HFFc6 (cell line): ENCODE data around the gene CDC45. TPM values are rescaled to one million over a fixed set of nuclear protein-coding genes. Genes with fewer than 3 reads are reported as not detected.

Experiments
- DNase-seq: peaks from one replicate; pipeline ENCODE4 v3.0.0-alpha.2; 2018
- H3K27ac Mint-ChIP-seq: 2 replicates; pipeline ENCODE4 v1.8.0; 2020; ENCODE audit warnings: mild to moderate bottlenecking, mixed read lengths
- H3K27me3 Mint-ChIP-seq: 2 replicates; pipeline ENCODE4 v1.8.0; 2021; ENCODE audit warnings: mild to moderate bottlenecking, moderate library complexity, mixed read lengths; ENCODE audit not compliant: insufficient read depth
- H3K36me3 Mint-ChIP-seq: 2 replicates; pipeline ENCODE4 v1.8.0; 2021; ENCODE audit warnings: low read depth, mixed read lengths
- H3K4me1 Mint-ChIP-seq: 2 replicates; pipeline ENCODE4 v1.8.0; 2020; ENCODE audit warnings: low read depth, mixed read lengths
- H3K4me3 Mint-ChIP-seq: 2 replicates; pipeline ENCODE4 v1.8.0; 2020; ENCODE audit warnings: mild to moderate bottlenecking, moderate library complexity, mixed read lengths
- H3K9me3 Mint-ChIP-seq: 2 replicates; pipeline ENCODE4 v1.8.0; 2020; ENCODE audit warnings: mild to moderate bottlenecking, mixed read lengths
- CTCF ChIP-seq: fragments of 200-600 bp; sonication (generic); IDR thresholded peaks from 2 replicates; pipeline ENCODE4 v1.5.0; 2021; ENCODE audit warnings: antibody characterized with exemption, mild to moderate bottlenecking
- total RNA-seq, 6 experiments: library from RNA; stranded (reverse); fragmentation: NEBNext Ultra II Directional; extraction: Animal tissue kit (Norgen Biotek cat#: 25700); gene quantifications; 2 replicates in 1 of 6; 3 replicates in 5 of 6; pipeline ENCODE4 v1.2.3, GENCODE V29; 2021

The CDC45 gene
- total RNA-seq, 6 experiments from 2014 or later: 8.8 to 17.4 (median 16.2) TPM

- TF ChIP-seq CTCF: no peak
- peaks cover 14% of the 10 kb centered on the region for H3K27me3 Mint-ChIP-seq
- H3K4me1 Mint-ChIP-seq: no peaks in the 10 kb centered on the region
- H3K4me3 Mint-ChIP-seq: no peak overlapping the region
- H3K9me3 Mint-ChIP-seq: no peaks in the 10 kb centered on the region
- no peak for DNase-seq
- H3K27ac Mint-ChIP-seq: no peak overlapping the region
- H3K36me3 Mint-ChIP-seq: peaks cover 9% of the 10 kb centered on the region; the same call in 1 of the 2 replicates
Measured at GRCh38 chr22:19520007-19520406, 40.3 kb downstream of the CDC45 start.

- Mint-ChIP-seq H3K4me3 (no peak overlapping the region), H3K27ac (no peak overlapping the region), H3K27me3 (peaks cover 17% of the 10 kb centered on the region), H3K9me3 (no peaks in the 10 kb centered on the region), H3K36me3 (peaks cover 5% of the 10 kb centered on the region; the same call in 1 of the 2 replicates), H3K4me1 (no peaks in the 10 kb centered on the region)
- DNase-seq: no peak
- no peak for TF ChIP-seq CTCF
Measured at GRCh38 chr22:19520566-19521305, 41.0 kb downstream of the CDC45 start.

- no peak for TF ChIP-seq CTCF
- Mint-ChIP-seq H3K4me1 (peaks cover 3% of the 10 kb centered on the region), H3K27me3 (peaks cover 22% of the 10 kb centered on the region), H3K27ac (no peak overlapping the region), H3K4me3 (no peak overlapping the region), H3K9me3 (no peaks in the 10 kb centered on the region), H3K36me3 (0 out of 2 replicates have a peak, but pooled peaks cover 3% of the 10 kb centered on the region)
- no peak for DNase-seq
Measured at GRCh38 chr22:19522190-19522880, 42.6 kb downstream of the CDC45 start.

- Mint-ChIP-seq H3K4me1 (peaks cover 9% of the 10 kb centered on the region), H3K36me3 (no peaks in the 10 kb centered on the region), H3K4me3 (no peak overlapping the region; the same call in 1 of the 2 replicates), H3K27ac (no peak overlapping the region), H3K9me3 (no peaks in the 10 kb centered on the region), H3K27me3 (peaks cover 22% of the 10 kb centered on the region)
- TF ChIP-seq CTCF: no peak
- no peak for DNase-seq
Measured at GRCh38 chr22:19522881-19523239, 43.1 kb downstream of the CDC45 start.

GRCh38 chr22:19523240-19524169 lies 43.8 kb downstream of the CDC45 start:
- Mint-ChIP-seq H3K4me3 (no peak overlapping the region; the same call in 1 of the 2 replicates), H3K27me3 (peaks cover 22% of the 10 kb centered on the region), H3K36me3 (no peaks in the 10 kb centered on the region), H3K9me3 (no peaks in the 10 kb centered on the region), H3K27ac (no peak overlapping the region), H3K4me1 (peaks cover 13% of the 10 kb centered on the region)
- DNase-seq: no peak
- TF ChIP-seq CTCF: no peak
